Testis (tissue), 2 donors: Measurements from ENCODE around the gene MTG2.

Experiments used
- POLR2A ChIP-seq: fragments of 450-650 bp; IDR thresholded peaks from one replicate; pipeline ENCODE4 v1.6.1; 2017; ENCODE audit warnings: antibody characterized with exemption, mild to moderate bottlenecking, moderate library complexity
- TF ChIP-seq, protein P1 (sequence below), 3 experiments: fragments of 450-650 bp in 2 of 3; fragments of 200-600 bp in 1 of 3; sonication (generic) in 1 of 3; IDR thresholded peaks; one replicate each; pipeline ENCODE4 v1.5.1; 2016 to 2019; ENCODE audit warnings: antibody characterized with exemption in 3 of 3, mild to moderate bottlenecking in 2 of 3, moderate library complexity in 1 of 3

GRCh38 chr20:62200491-62201172 lies 17.8 kb downstream of the MTG2 start:
- TF ChIP-seq, protein P1, sequence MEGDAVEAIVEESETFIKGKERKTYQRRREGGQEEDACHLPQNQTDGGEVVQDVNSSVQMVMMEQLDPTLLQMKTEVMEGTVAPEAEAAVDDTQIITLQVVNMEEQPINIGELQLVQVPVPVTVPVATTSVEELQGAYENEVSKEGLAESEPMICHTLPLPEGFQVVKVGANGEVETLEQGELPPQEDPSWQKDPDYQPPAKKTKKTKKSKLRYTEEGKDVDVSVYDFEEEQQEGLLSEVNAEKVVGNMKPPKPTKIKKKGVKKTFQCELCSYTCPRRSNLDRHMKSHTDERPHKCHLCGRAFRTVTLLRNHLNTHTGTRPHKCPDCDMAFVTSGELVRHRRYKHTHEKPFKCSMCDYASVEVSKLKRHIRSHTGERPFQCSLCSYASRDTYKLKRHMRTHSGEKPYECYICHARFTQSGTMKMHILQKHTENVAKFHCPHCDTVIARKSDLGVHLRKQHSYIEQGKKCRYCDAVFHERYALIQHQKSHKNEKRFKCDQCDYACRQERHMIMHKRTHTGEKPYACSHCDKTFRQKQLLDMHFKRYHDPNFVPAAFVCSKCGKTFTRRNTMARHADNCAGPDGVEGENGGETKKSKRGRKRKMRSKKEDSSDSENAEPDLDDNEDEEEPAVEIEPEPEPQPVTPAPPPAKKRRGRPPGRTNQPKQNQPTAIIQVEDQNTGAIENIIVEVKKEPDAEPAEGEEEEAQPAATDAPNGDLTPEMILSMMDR (IDR thresholded peaks at IDR 0.05) = no peak
- TF ChIP-seq POLR2A = no peak
